ENCODE results near the gene C19orf47. TPM values are rescaled to one million over a fixed set of nuclear protein-coding genes. Genes with fewer than 3 reads are reported as not detected.

C19orf47 gene
- total RNA-seq, 4 donors from 2014 or later, result 178 to 287 (median 219) TPM

- in situ Hi-C loops (cut with MboI; ENCODE audit: low sequenced_read_pairs in 4 of 4), result no loop called here
These were observed 26.0 kb downstream of the C19orf47 start for GRCh38 chr19:40322271-40322610.

GRCh38 chr19:40321566-40322270 is 26.5 kb downstream of the C19orf47 start:
- intact Hi-C loops (cut with DNase I; ENCODE audit: low total_unique reads) (no loop called here), in situ Hi-C loops (cut with MboI; ENCODE audit: low sequenced_read_pairs in 4 of 4) (no loop called here)
- ATAC-seq (no peak), DNase-seq (no peak)
- H3K27ac ChIP-seq, result no peak overlapping the region
- TF ChIP-seq POLR2A (IDR thresholded peaks at IDR 0.05), result no peak
- TF ChIP-seq CTCF (IDR thresholded peaks at IDR 0.05 in 4 of 5, conservative IDR thresholded peaks at IDR 0.05 in 1 of 5), result no peak
- no peaks in the 10 kb centered on the region for H3K9me3 ChIP-seq
- H3K4me1 ChIP-seq, result no peaks in the 10 kb centered on the region
- no peak overlapping the region for H3K4me3 ChIP-seq
- H3K36me3 ChIP-seq, result peaks cover 3 to 71% of the 10 kb centered on the region in 2 donors
- H3K27me3 ChIP-seq, result no peaks in the 10 kb centered on the region

More at GRCh38 chr19:40322271-40322610, 26.0 kb downstream of the C19orf47 start:
- TF ChIP-seq POLR2A (IDR thresholded peaks at IDR 0.05), result no peak
- no peak for TF ChIP-seq CTCF (IDR thresholded peaks at IDR 0.05 in 4 of 5, conservative IDR thresholded peaks at IDR 0.05 in 1 of 5)
- ATAC-seq (no peak), DNase-seq (no peak)
- no peak overlapping the region for H3K27ac ChIP-seq
- H3K9me3 ChIP-seq, result no peaks in the 10 kb centered on the region
- intact Hi-C loops (cut with DNase I; ENCODE audit: low total_unique reads), result no loop called here
- H3K4me1 ChIP-seq, result no peaks in the 10 kb centered on the region
- no peak overlapping the region for H3K4me3 ChIP-seq
- no peaks in the 10 kb centered on the region for H3K27me3 ChIP-seq
- peaks cover 3 to 74% of the 10 kb centered on the region in 2 donors for H3K36me3 ChIP-seq

GRCh38 chr19:40321076-40321475 is 27.1 kb downstream of the C19orf47 start:
- in situ Hi-C loops (cut with MboI; ENCODE audit: low sequenced_read_pairs in 4 of 4), result no loop called here
- no peak for TF ChIP-seq CTCF (IDR thresholded peaks at IDR 0.05 in 4 of 5, conservative IDR thresholded peaks at IDR 0.05 in 1 of 5)
- no peak for TF ChIP-seq POLR2A (IDR thresholded peaks at IDR 0.05)
- Histone ChIP-seq H3K4me1 (no peaks in the 10 kb centered on the region), H3K36me3 (peaks cover 3 to 65% of the 10 kb centered on the region in 2 donors), H3K27me3 (no peaks in the 10 kb centered on the region), H3K4me3 (no peak overlapping the region), H3K9me3 (no peaks in the 10 kb centered on the region), H3K27ac (no peak overlapping the region)
- intact Hi-C loops (cut with DNase I; ENCODE audit: low total_unique reads), result no loop called here
- no peak for DNase-seq
- ATAC-seq, result no peak

- H3K27ac ChIP-seq, result no peak overlapping the region
- TF ChIP-seq CTCF (IDR thresholded peaks at IDR 0.05 in 4 of 5, conservative IDR thresholded peaks at IDR 0.05 in 1 of 5), result no peak
- no peak for TF ChIP-seq POLR2A (IDR thresholded peaks at IDR 0.05)
- ATAC-seq (no peak), DNase-seq (no peak)
- intact Hi-C loops (cut with DNase I; ENCODE audit: low total_unique reads) (no loop called here), in situ Hi-C loops (cut with MboI; ENCODE audit: low sequenced_read_pairs in 4 of 4) (no loop called here)
- no peak overlapping the region for H3K4me3 ChIP-seq
- H3K27me3 ChIP-seq, result no peaks in the 10 kb centered on the region
- no peaks in the 10 kb centered on the region for H3K9me3 ChIP-seq
- peaks cover 3 to 59% of the 10 kb centered on the region in 2 donors for H3K36me3 ChIP-seq
- no peaks in the 10 kb centered on the region for H3K4me1 ChIP-seq
These were observed 27.6 kb downstream of the C19orf47 start for GRCh38 chr19:40320558-40320935.

- Histone ChIP-seq H3K9me3 (no peaks in the 10 kb centered on the region), H3K4me3 (no peak overlapping the region), H3K36me3 (peaks cover 0 to 27% of the 10 kb centered on the region in 2 donors), H3K4me1 (no peaks in the 10 kb centered on the region), H3K27ac (no peak overlapping the region), H3K27me3 (no peaks in the 10 kb centered on the region)
- ATAC-seq (no peak), DNase-seq (no peak)
- in situ Hi-C loops (cut with MboI; ENCODE audit: low sequenced_read_pairs in 4 of 4), result no loop called here
- TF ChIP-seq CTCF (IDR thresholded peaks at IDR 0.05 in 4 of 5, conservative IDR thresholded peaks at IDR 0.05 in 1 of 5) (no peak), POLR2A (IDR thresholded peaks at IDR 0.05) (no peak)
- intact Hi-C loops (cut with DNase I; ENCODE audit: low total_unique reads), result no loop called here
These were observed 30.9 kb downstream of the C19orf47 start for GRCh38 chr19:40317338-40317737.
